Fibroblast of the conjunctiva (primary cell): ENCODE results near the gene NDE1.

ENCODE experiments used
- DNase-seq: peaks from one replicate; pipeline ENCODE4 v3.0.0-alpha.2; 2010; ENCODE audit warnings: low read depth

NDE1 gene

GRCh38 chr16:15770107-15770506 lies 120.1 kb downstream of the NDE1 start:
- no peak for DNase-seq

DNA sequence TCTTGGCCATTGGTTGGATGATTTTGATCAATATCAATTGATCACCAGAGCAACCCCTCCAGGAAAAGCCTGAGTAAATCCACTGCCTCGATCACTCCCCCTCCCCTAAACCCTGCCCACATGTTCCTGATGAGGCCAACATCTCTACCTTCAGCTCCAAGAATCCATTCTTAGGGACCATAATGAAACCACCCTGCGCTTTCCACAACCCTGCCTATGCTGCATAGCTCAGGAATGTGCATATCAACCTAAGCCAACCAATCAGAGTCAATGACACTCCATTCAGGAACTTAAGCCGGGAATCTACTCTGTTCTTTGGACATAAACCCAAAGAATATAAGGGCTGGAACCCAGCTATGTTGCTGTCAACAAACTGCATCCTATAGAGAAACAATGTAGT lies 120.5 kb downstream of the NDE1 start:
- DNase-seq = no peak

DNA sequence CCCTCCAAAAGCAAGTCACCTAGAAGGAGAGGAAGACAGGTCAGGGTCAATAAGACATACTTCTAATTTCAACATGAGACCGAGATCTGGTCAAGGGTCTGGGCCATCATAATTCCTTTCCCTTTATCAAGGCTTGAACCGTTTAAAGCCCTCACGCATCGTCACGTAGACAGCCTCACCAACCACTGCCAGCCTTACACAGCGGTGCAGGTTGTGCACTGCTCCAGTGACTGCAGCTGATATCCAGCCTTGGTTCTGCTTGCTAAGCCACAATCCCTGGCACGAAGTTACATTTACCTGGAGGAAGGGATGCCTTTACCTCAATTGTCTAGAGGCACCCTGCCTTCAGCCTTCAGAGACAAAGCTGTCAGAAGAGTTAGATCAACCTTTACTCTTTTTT lies 121.6 kb downstream of the NDE1 start:
- no peak for DNase-seq

GRCh38 chr16:15772579-15773293 lies 122.7 kb downstream of the NDE1 start:
- no peak for DNase-seq

DNA sequence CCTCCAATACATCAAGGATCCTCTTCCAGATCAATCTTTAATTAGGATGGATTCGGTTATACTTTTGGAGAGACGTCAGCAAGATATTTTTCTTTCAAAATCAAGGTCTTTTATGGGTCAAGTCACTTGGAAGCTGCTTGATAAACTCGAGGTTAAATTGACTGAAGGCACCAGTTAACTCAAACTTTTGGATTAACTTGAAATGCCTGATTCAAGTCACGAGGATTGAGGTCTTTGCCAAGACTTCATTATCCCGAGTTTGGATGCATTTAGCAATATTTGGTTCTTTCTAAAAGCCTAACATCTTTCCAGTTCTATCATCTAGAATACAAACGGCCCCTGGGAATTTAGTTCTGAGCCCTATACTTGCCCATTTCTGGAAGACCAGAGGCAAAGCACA lies 123.9 kb downstream of the NDE1 start:
- no peak for DNase-seq

- no peak for DNase-seq
Measured at GRCh38 chr16:15775209-15775608, 125.2 kb downstream of the NDE1 start.

- DNase-seq = no peak
Measured at GRCh38 chr16:15775663-15776304, 125.7 kb downstream of the NDE1 start.
